Mesothelial cell of epicardium (in vitro differentiated cells): ENCODE measurements around the gene KRT83. TPM values are rescaled to one million over a fixed set of nuclear protein-coding genes. Genes with fewer than 3 reads are reported as not detected.
A peak's percentile ranks its signal among the peaks of the same experiment; 100 is the strongest.

Experiments
- DNase-seq, 2 experiments: peaks; one replicate each; pipeline ENCODE4 v3.0.0; 2021; ENCODE audit warnings: low spot score in 2 of 2; ENCODE audit not compliant: unreplicated experiment in 2 of 2
- H3K27ac Mint-ChIP-seq: 2 replicates; pipeline ENCODE4 v1.8.0; 2021; ENCODE audit warnings: mixed read lengths
- H3K27me3 Mint-ChIP-seq: 2 replicates; pipeline ENCODE4 v1.8.0; 2021; ENCODE audit warnings: low read depth, mixed read lengths
- H3K36me3 Mint-ChIP-seq: 2 replicates; pipeline ENCODE4 v1.8.0; 2021; ENCODE audit warnings: mixed read lengths
- H3K4me1 Mint-ChIP-seq: 2 replicates; pipeline ENCODE4 v1.8.0; 2021; ENCODE audit warnings: mixed read lengths
- H3K4me3 Mint-ChIP-seq: 2 replicates; pipeline ENCODE4 v1.8.0; 2021; ENCODE audit warnings: mild to moderate bottlenecking, moderate library complexity, mixed read lengths
- H3K9me3 Mint-ChIP-seq: 2 replicates; pipeline ENCODE4 v1.8.0; 2021; ENCODE audit warnings: mixed read lengths
- CTCF ChIP-seq: fragments of 200-600 bp; sonication (generic); IDR thresholded peaks from one replicate; pipeline ENCODE4 v1.5.0; 2021; ENCODE audit warnings: antibody characterized with exemption; ENCODE audit not compliant: unreplicated experiment
- total RNA-seq: library from RNA; stranded (reverse); gene quantifications from 3 replicates; pipeline ENCODE4 v1.2.1, GENCODE V29; 2021

KRT83 gene
- total RNA-seq, 1 donor from 2014 or later: not detected

- no peak overlapping the region for H3K27ac Mint-ChIP-seq
- peaks cover 4% of the 10 kb centered on the region for H3K9me3 Mint-ChIP-seq
- no peak overlapping the region for H3K4me3 Mint-ChIP-seq
- H3K36me3 Mint-ChIP-seq: no peaks in the 10 kb centered on the region
- peak in 1 of 2 experiments; percentile 3 for DNase-seq
- no peaks in the 10 kb centered on the region for H3K4me1 Mint-ChIP-seq
- TF ChIP-seq CTCF: no peak
- peaks cover 58% of the 10 kb centered on the region for H3K27me3 Mint-ChIP-seq
These were observed 20.2 kb downstream of the KRT83 start for GRCh38 chr12:52300796-52301691.

DNA sequence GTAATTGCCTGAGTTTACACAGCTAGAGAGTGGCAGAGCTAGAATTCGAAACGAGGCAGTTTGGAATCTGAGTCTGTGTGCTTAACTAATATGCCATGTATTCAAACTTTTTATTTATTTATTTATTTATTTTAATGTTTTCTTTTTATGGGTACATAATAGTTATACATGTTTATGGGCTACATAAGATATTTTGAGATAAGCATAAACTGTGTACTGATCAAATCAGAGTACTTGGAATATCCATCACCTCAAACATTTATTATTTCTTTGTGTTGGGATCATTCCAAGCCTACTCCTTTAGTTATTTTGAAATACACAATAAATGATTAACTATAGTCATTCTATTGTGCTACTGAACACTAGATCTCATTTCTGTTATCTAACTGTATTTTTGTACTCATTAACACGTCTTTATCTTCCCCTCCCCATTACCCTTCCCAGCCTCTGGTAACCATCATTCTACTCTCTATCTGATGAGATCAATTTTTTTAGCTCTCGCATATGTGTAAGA is 22.5 kb downstream of the KRT83 start:
- DNase-seq: no peak
- Mint-ChIP-seq H3K4me1 (no peaks in the 10 kb centered on the region), H3K36me3 (no peaks in the 10 kb centered on the region), H3K4me3 (no peak overlapping the region), H3K27me3 (peaks cover 55% of the 10 kb centered on the region), H3K27ac (no peak overlapping the region), H3K9me3 (peaks cover 4% of the 10 kb centered on the region)
- no peak for TF ChIP-seq CTCF

DNA sequence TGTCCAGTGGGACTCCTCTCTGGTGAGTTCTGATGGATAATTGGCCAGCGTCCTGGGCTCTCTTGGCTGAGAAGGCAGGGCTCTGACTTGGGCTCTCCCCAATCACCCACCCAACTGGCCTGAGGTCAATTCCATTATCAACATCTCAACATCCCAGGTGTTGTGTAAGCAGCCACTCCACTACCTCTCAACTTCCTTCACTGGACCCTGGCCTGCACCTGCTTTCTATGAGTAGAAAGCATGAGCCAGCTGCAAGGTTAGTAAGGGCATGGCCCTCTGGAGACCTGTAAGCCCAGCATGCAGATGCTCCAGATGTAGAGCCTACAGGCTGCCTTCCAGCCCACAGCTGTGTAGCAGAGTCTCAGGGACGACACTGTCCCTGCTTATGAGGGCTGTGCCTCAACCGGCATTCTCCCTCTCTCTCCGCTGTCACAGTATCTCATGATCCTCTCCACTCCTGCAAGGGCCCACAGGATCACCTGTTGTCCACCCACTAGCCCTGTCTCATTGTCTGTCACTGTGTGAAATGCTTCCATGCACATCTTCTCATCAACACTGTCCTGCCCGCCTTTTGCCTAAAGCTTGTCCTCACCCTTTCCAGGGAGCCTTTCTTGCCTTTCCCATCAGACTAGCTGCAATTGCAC is 24.5 kb downstream of the KRT83 start:
- no peak for TF ChIP-seq CTCF
- Mint-ChIP-seq H3K9me3 (peaks cover 4% of the 10 kb centered on the region), H3K4me1 (no peaks in the 10 kb centered on the region), H3K27me3 (peaks cover 60% of the 10 kb centered on the region), H3K27ac (no peak overlapping the region), H3K36me3 (no peaks in the 10 kb centered on the region), H3K4me3 (no peak overlapping the region)
- no peak for DNase-seq

DNA sequence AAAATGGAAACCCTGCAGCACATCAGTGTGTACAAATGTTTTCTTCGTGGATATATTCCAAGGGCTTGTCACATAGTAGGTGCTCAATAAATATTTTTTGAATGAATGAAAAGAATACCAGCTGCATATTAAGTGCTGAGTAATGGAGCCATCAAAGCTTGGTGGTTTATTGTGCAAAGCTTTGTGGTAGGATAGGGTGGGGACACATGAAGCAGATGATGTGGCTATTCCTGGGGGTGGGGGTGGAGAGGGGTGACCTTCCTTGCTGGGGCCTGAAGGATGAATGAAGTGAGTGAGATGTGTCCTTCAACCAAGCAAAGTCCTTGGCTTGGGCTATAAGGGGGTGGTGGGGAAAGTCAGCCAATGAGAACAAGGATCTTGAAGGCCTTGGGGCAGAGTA is 25.5 kb downstream of the KRT83 start:
- Mint-ChIP-seq H3K9me3 (peaks cover 4% of the 10 kb centered on the region), H3K27me3 (peaks cover 57% of the 10 kb centered on the region), H3K36me3 (no peaks in the 10 kb centered on the region), H3K27ac (no peak overlapping the region), H3K4me1 (peaks cover 3% of the 10 kb centered on the region), H3K4me3 (no peak overlapping the region)
- DNase-seq: no peak
- TF ChIP-seq CTCF: no peak

GRCh38 chr12:52294803-52295202 is 26.4 kb downstream of the KRT83 start:
- no peaks in the 10 kb centered on the region for H3K36me3 Mint-ChIP-seq
- H3K4me3 Mint-ChIP-seq: no peak overlapping the region
- DNase-seq: no peak
- no peak overlapping the region for H3K27ac Mint-ChIP-seq
- no peak for TF ChIP-seq CTCF
- peaks cover 53% of the 10 kb centered on the region for H3K27me3 Mint-ChIP-seq
- H3K9me3 Mint-ChIP-seq: peaks cover 4% of the 10 kb centered on the region
- peaks cover 3% of the 10 kb centered on the region for H3K4me1 Mint-ChIP-seq
